Measurements from ENCODE around the gene GABARAPL1. TPM values are rescaled to one million over a fixed set of nuclear protein-coding genes. Genes with fewer than 3 reads are reported as not detected.

The GABARAPL1 gene
- polyA plus RNA-seq, 1 experiment = 181 TPM

GRCh38 chr12:10210225-10210624 is 2.5 kb upstream of the GABARAPL1 start:
- H3K27ac ChIP-seq (ENCODE audit: low read depth, low read length) = no peak overlapping the region
- H3K9me3 ChIP-seq (ENCODE audit: control insufficient read depth, insufficient read depth, low read length) = no peaks in the 10 kb centered on the region; the same call in 1 of the 2 replicates
- ChIA-PET CTCF (interaction anchor here (1.3 kb wide), 1 partner anchor 57 kb away, joined by 3 read pairs; no protein-coding TSS in a partner anchor), POLR2A (interaction anchor here (0.6 kb wide), 1 partner anchor 25 kb away, joined by 4 read pairs; no protein-coding TSS in a partner anchor)
- no peak overlapping the region for H3K4me3 ChIP-seq (ENCODE audit: low read depth, low read length)
- TF ChIP-seq, protein P1, sequence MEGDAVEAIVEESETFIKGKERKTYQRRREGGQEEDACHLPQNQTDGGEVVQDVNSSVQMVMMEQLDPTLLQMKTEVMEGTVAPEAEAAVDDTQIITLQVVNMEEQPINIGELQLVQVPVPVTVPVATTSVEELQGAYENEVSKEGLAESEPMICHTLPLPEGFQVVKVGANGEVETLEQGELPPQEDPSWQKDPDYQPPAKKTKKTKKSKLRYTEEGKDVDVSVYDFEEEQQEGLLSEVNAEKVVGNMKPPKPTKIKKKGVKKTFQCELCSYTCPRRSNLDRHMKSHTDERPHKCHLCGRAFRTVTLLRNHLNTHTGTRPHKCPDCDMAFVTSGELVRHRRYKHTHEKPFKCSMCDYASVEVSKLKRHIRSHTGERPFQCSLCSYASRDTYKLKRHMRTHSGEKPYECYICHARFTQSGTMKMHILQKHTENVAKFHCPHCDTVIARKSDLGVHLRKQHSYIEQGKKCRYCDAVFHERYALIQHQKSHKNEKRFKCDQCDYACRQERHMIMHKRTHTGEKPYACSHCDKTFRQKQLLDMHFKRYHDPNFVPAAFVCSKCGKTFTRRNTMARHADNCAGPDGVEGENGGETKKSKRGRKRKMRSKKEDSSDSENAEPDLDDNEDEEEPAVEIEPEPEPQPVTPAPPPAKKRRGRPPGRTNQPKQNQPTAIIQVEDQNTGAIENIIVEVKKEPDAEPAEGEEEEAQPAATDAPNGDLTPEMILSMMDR (IDR thresholded peaks at IDR 0.05; ENCODE audit: low read depth, low read length) = no peak
- DNase-seq (ENCODE audit: low read depth, low spot score) = no peak
- H3K27me3 ChIP-seq (ENCODE audit: control insufficient read depth, insufficient read depth, low read length) = no peaks in the 10 kb centered on the region

DNA sequence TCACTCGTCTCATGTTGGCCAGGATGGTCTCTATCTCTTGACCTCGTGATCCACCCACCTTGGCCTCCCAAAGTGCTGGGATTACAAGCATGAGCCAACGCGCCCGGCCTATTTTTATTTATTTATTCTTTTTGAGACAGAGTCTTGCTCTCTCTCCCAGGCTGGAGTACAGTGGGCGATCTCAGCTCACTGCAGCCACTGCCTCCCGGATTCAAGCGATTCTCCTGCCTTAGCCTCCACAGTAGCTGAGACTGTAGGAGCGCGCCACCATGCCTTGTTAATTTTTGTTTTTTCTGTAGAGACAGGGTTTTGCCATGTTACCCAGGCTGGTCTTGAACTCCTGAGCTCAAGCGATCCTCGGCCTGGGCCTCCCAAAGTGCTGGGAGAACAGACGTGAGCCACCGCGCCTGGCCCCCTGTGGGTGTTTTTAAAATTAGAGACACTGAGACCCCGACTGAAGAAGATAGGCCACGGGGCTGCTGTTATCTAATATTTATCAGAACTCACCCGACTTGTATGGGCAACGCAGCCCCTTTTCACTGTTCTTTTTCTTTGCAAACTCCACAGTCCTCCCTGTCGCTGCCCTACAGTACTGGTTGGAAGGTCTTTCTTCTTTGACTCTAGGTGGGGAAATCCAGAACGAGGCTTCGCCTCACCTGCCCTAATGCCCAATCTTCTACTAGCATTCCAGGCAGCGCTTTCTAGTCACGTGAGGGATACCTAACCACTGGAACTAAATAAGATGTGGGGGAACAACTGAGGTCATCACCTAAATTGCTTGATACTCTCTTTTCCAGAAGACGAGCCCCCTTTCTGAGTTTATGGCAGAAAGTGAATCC is 1.4 kb upstream of the GABARAPL1 start:
- no peaks in the 10 kb centered on the region; the same call in 1 of the 2 replicates for H3K9me3 ChIP-seq (ENCODE audit: control insufficient read depth, insufficient read depth, low read length)
- no peak overlapping the region for H3K4me3 ChIP-seq (ENCODE audit: low read depth, low read length)
- ChIA-PET POLR2A (interaction anchor here (2.6 kb wide), 1 partner anchor 42 kb away, joined by 24 read pairs; no protein-coding TSS in a partner anchor), CTCF (interaction anchor here (1.3 to 4.4 kb wide), 2 partner anchors 58 to 59 kb away, joined by 3 to 36 read pairs; no protein-coding TSS in a partner anchor)
- no peaks in the 10 kb centered on the region for H3K27me3 ChIP-seq (ENCODE audit: control insufficient read depth, insufficient read depth, low read length)
- TF ChIP-seq, protein P1 (IDR thresholded peaks at IDR 0.05; ENCODE audit: low read depth, low read length) = no peak
- peak overlapping the region; percentile 100 for H3K27ac ChIP-seq (ENCODE audit: low read depth, low read length)
- no peak for DNase-seq (ENCODE audit: low read depth, low spot score)

GRCh38 chr12:10211940-10212738 is 538 bp upstream of the GABARAPL1 start:
- no peaks in the 10 kb centered on the region; the same call in 1 of the 2 replicates for H3K9me3 ChIP-seq (ENCODE audit: control insufficient read depth, insufficient read depth, low read length)
- POLR2A ChIA-PET = interaction anchor here (0.7 to 2.9 kb wide), 8 partner anchors 10 to 152 kb away, joined by 3 to 24 read pairs (median 7); no protein-coding TSS in a partner anchor
- CTCF ChIA-PET = interaction anchor here (4.4 kb wide), 1 partner anchor 60 kb away, joined by 36 read pairs; no protein-coding TSS in a partner anchor

DNA sequence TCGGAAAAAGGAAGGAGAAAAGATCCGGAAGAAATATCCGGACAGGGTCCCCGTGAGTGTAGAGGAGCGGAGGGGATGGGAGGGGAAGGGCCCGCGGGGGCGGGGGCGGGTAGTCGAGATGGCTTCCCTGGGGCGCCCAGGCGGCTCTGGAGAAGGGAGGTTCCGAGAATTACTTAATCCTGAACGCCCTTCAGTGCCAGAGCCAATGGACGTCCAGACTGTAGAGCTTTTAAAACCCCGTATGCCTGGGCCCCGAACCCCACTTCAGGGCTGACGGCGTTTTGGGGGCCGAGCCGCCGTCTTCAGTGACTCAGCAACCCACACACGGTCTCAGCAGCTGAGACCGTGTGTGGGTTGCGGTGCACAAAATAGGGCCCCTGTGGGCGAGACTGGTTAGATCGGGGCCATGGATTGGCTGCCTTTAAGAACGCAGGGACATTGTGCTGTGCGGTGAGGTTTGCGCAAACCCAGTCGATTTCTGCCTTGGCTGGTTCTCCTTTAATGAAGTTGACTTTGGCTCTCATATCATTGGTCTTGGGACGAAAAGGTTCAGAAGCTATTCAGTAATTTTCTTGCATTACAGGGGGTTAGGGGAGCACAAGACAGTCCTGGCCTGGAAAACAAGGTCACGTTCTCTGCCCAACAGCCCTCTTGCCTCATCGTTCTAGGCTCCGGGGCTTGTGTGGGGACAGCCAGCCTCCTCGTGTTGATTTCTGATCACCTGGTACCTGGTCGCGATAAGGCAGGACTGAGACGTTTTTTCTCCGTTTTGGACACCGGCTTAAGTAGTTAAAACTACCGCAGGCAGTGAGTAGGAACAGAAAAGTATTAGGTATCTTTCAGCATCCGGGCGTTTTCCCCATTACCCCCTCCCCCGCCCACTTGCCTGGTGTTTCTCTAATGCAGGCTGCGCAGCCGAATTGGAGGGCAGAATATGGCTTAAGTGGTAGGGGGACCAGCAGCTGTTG is 775 bp downstream of the GABARAPL1 start:
- TF ChIP-seq, protein P1 (IDR thresholded peaks at IDR 0.05; ENCODE audit: low read depth, low read length) = no peak
- peak; percentile 68 for DNase-seq (ENCODE audit: low read depth, low spot score)
- Histone ChIP-seq H3K27me3 (ENCODE audit: control insufficient read depth, insufficient read depth, low read length) (no peaks in the 10 kb centered on the region), H3K4me3 (ENCODE audit: low read depth, low read length) (peak overlapping the region; percentile 100), H3K9me3 (ENCODE audit: control insufficient read depth, insufficient read depth, low read length) (no peaks in the 10 kb centered on the region; the same call in 1 of the 2 replicates), H3K27ac (ENCODE audit: low read depth, low read length) (peak overlapping the region; percentile 100)
- ChIA-PET POLR2A (interaction anchor here (0.9 to 2.9 kb wide), 9 partner anchors 8 to 181 kb away, joined by 3 to 24 read pairs (median 4); no protein-coding TSS in a partner anchor), CTCF (interaction anchor here (0.6 to 4.4 kb wide), 7 partner anchors 22 to 463 kb away, joined by 3 to 36 read pairs (median 5); no protein-coding TSS in a partner anchor)

More at GRCh38 chr12:10211940-10212738, 538 bp upstream of the GABARAPL1 start:
- peak; percentile 99 for DNase-seq (ENCODE audit: low read depth, low spot score)
- H3K27ac ChIP-seq (ENCODE audit: low read depth, low read length) = peak overlapping the region; percentile 100
- no peaks in the 10 kb centered on the region for H3K27me3 ChIP-seq (ENCODE audit: control insufficient read depth, insufficient read depth, low read length)
- peak overlapping the region; percentile 100 for H3K4me3 ChIP-seq (ENCODE audit: low read depth, low read length)
- TF ChIP-seq, protein P1 (IDR thresholded peaks at IDR 0.05; ENCODE audit: low read depth, low read length) = no peak
